Colonic mucosa (tissue), 4 donors: ENCODE measurements around the gene EPN1. TPM values are rescaled to one million over a fixed set of nuclear protein-coding genes. Genes with fewer than 3 reads are reported as not detected.

Experiments used
- DNase-seq: peaks from one replicate; pipeline ENCODE4 v3.0.0-alpha.2; 2020
- H3K27ac ChIP-seq: fragments of 200-600 bp; one replicate; pipeline ENCODE4 v1.8.0; 2021
- H3K27me3 ChIP-seq: fragments of 200-600 bp; one replicate; pipeline ENCODE4 v1.8.0; 2021
- H3K36me3 ChIP-seq: fragments of 200-600 bp; one replicate; pipeline ENCODE4 v1.8.0; 2021
- H3K4me1 ChIP-seq: fragments of 200-600 bp; one replicate; pipeline ENCODE4 v1.8.0; 2021; ENCODE audit warnings: mild to moderate bottlenecking
- H3K4me3 ChIP-seq: fragments of 200-600 bp; one replicate; pipeline ENCODE4 v1.8.0; 2021
- H3K9ac ChIP-seq, 2 donors: one replicate each; pipeline ENCODE4 v1.7.0; 2013; ENCODE audit warnings: control low read depth in 2 of 2, low read depth in 2 of 2, low read length in 2 of 2
- H3K9me3 ChIP-seq: fragments of 200-600 bp; one replicate; pipeline ENCODE4 v1.8.0; 2021
- intact Hi-C: fragments of 100-400 bp; cut with DNase I; formaldehyde crosslinking; loops from one replicate; pipeline ENCODE4 v1.14.1; 2022
- total RNA-seq, 2 donors: library from RNA; stranded (reverse); fragmentation: NEBNext Ultra II Directional in 1 of 2; extraction: Animal tissue kit (Norgen Biotek cat#: 25700) in 1 of 2; gene quantifications; one replicate each; pipeline ENCODE4 v1.2.1, GENCODE V29; 2021
- TF ChIP-seq, protein P1 (sequence below): fragments of 200-600 bp; IDR thresholded peaks from one replicate; pipeline ENCODE4 v1.8.0; 2022; ENCODE audit warnings: antibody characterized with exemption, mild to moderate bottlenecking
- donor health status: healthy.
- donor health status: DM: no; HTN: no; CAD: no.
- donor health status: DM: no; HTN: no; CAD: no.

EPN1 gene
- total RNA-seq, 2 donors from 2014 or later = 257 to 259 TPM

GRCh38 chr19:55704494-55705245 lies 29.6 kb downstream of the EPN1 start:
- H3K4me3 ChIP-seq = no peak overlapping the region
- H3K4me1 ChIP-seq = no peaks in the 10 kb centered on the region
- no peaks in the 10 kb centered on the region for H3K36me3 ChIP-seq
- no peak overlapping the region for H3K9ac ChIP-seq
- no peak overlapping the region for H3K27ac ChIP-seq
- H3K9me3 ChIP-seq = no peaks in the 10 kb centered on the region
- H3K27me3 ChIP-seq = no peaks in the 10 kb centered on the region
- intact Hi-C loops = loop anchor here (5.0 kb wide), 1 partner anchor 103 kb away; no protein-coding TSS in a partner anchor
- TF ChIP-seq, protein P1, sequence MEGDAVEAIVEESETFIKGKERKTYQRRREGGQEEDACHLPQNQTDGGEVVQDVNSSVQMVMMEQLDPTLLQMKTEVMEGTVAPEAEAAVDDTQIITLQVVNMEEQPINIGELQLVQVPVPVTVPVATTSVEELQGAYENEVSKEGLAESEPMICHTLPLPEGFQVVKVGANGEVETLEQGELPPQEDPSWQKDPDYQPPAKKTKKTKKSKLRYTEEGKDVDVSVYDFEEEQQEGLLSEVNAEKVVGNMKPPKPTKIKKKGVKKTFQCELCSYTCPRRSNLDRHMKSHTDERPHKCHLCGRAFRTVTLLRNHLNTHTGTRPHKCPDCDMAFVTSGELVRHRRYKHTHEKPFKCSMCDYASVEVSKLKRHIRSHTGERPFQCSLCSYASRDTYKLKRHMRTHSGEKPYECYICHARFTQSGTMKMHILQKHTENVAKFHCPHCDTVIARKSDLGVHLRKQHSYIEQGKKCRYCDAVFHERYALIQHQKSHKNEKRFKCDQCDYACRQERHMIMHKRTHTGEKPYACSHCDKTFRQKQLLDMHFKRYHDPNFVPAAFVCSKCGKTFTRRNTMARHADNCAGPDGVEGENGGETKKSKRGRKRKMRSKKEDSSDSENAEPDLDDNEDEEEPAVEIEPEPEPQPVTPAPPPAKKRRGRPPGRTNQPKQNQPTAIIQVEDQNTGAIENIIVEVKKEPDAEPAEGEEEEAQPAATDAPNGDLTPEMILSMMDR = no peak
- DNase-seq = no peak

GRCh38 chr19:55705972-55706371 lies 30.9 kb downstream of the EPN1 start:
- Histone ChIP-seq H3K9me3 (no peaks in the 10 kb centered on the region), H3K27ac (no peak overlapping the region), H3K9ac (no peak overlapping the region), H3K36me3 (no peaks in the 10 kb centered on the region), H3K4me3 (no peak overlapping the region), H3K4me1 (no peaks in the 10 kb centered on the region), H3K27me3 (no peaks in the 10 kb centered on the region)
- intact Hi-C loops = loop anchor here (5.0 kb wide), 1 partner anchor 101 kb away; no protein-coding TSS in a partner anchor
- DNase-seq = no peak
- TF ChIP-seq, protein P1 = no peak

DNA sequence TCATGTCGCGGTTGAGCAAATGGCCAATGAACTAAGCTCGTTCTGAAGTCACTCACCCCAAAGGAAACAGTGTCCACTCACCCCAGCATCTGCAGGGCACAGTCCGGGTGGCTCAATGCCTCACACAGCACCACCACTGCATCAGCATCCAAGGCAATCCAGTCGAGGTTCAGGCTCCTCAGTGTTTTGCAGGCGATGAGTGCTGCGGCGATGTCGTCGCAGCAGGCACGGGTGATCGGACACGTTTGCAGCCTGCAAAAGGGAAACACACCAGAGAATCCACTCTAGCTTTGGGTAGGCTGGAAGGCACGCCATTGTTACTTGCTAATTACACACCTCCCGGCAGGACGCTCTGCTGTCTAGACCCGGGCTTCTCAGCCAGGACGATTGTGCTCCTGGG lies 36.7 kb downstream of the EPN1 start:
- intact Hi-C loops = no loop called here
- TF ChIP-seq, protein P1 = no peak
- H3K4me3 ChIP-seq = no peak overlapping the region
- H3K36me3 ChIP-seq = no peaks in the 10 kb centered on the region
- no peak overlapping the region for H3K9ac ChIP-seq
- no peaks in the 10 kb centered on the region for H3K27me3 ChIP-seq
- no peak overlapping the region for H3K27ac ChIP-seq
- no peaks in the 10 kb centered on the region for H3K9me3 ChIP-seq
- H3K4me1 ChIP-seq = no peaks in the 10 kb centered on the region
- no peak for DNase-seq

- no peaks in the 10 kb centered on the region for H3K9me3 ChIP-seq
- H3K36me3 ChIP-seq = no peaks in the 10 kb centered on the region
- intact Hi-C loops = no loop called here
- DNase-seq = no peak
- no peaks in the 10 kb centered on the region for H3K4me1 ChIP-seq
- H3K27ac ChIP-seq = no peak overlapping the region
- TF ChIP-seq, protein P1 = no peak
- no peaks in the 10 kb centered on the region for H3K27me3 ChIP-seq
- H3K4me3 ChIP-seq = no peak overlapping the region
- H3K9ac ChIP-seq = no peak overlapping the region
Measured at GRCh38 chr19:55712804-55713631, 38.0 kb downstream of the EPN1 start.

DNA sequence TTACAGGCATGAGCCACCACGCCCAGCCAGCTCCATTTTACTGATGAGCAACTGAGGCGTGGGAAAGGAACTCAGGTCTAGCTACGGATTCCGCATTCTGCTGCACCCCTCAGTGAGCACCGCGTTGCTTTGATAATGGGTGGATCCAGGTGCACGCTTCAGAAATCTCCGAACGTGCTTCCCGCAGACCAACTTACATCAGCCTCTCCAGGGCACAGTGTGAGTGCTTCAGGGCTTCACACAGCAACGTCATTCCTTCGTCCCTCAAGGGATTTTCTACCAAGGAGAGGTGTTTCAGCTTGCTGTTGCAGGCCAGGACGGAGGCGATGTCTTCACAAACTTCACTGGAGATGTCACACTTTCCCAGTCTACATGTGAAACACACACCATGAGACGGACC lies 41.5 kb downstream of the EPN1 start:
- Histone ChIP-seq H3K27me3 (no peaks in the 10 kb centered on the region), H3K9me3 (no peaks in the 10 kb centered on the region), H3K27ac (no peak overlapping the region), H3K4me1 (no peaks in the 10 kb centered on the region), H3K4me3 (no peak overlapping the region), H3K36me3 (no peaks in the 10 kb centered on the region), H3K9ac (no peak overlapping the region)
- intact Hi-C loops = no loop called here
- TF ChIP-seq, protein P1 = no peak
- DNase-seq = no peak
